MCF 10A (cell line): ENCODE results near the gene LRMDA. TPM values are rescaled to one million over a fixed set of nuclear protein-coding genes. Genes with fewer than 3 reads are reported as not detected.

ENCODE experiments used
- BruUV-seq: library from RNA; stranded (reverse); fragments of 400-500 nt; replicated peaks from 2 replicates; lab custom pipeline; 2021; lab: Mats Ljungman, UMichigan
- CTCF ChIA-PET: fragments of 300-600 bp; sonication (Branson Sonifier 250); formaldehyde crosslinking; extraction: SDS; loops from one replicate; lab custom pipeline; 2021; ENCODE audit warnings: antibody characterized with exemption, inconsistent platforms; lab: Yijun Ruan, JAX
- POLR2A ChIA-PET: fragments of 300-600, 350-650 bp; sonication (Branson Sonifier 250); formaldehyde crosslinking; extraction: SDS; loops from one replicate; lab custom pipeline; 2020; ENCODE audit warnings: antibody characterized with exemption, inconsistent platforms; lab: Yijun Ruan, JAX
- DNase-seq: peaks from one replicate; pipeline ENCODE4 v3.0.0-alpha.2; 2018; ENCODE audit not compliant: unreplicated experiment
- H3K27ac Mint-ChIP-seq: one replicate; pipeline ENCODE4 v1.8.0; 2022; ENCODE audit warnings: mild to moderate bottlenecking, low read depth, mixed read lengths; ENCODE audit not compliant: unreplicated experiment
- H3K27me3 Mint-ChIP-seq: one replicate; pipeline ENCODE4 v1.8.0; 2022; ENCODE audit warnings: mixed read lengths; ENCODE audit not compliant: insufficient read depth, unreplicated experiment
- H3K36me3 Mint-ChIP-seq: one replicate; pipeline ENCODE4 v1.8.0; 2022; ENCODE audit warnings: mild to moderate bottlenecking, moderate library complexity, mixed read lengths; ENCODE audit not compliant: insufficient read depth, unreplicated experiment
- H3K4me1 Mint-ChIP-seq: one replicate; pipeline ENCODE4 v1.8.0; 2022; ENCODE audit warnings: mixed read lengths; ENCODE audit not compliant: insufficient read depth, unreplicated experiment
- H3K4me3 Mint-ChIP-seq: one replicate; pipeline ENCODE4 v1.8.0; 2022; ENCODE audit warnings: mild to moderate bottlenecking, moderate library complexity, mixed read lengths; ENCODE audit not compliant: unreplicated experiment
- H3K9me3 Mint-ChIP-seq: one replicate; pipeline ENCODE4 v1.8.0; 2022; ENCODE audit warnings: mixed read lengths; ENCODE audit not compliant: unreplicated experiment
- CTCF ChIP-seq: fragments of 200-600 bp; IDR thresholded peaks from one replicate; pipeline ENCODE4 v1.8.0; 2022; ENCODE audit warnings: antibody characterized with exemption, mild to moderate bottlenecking; ENCODE audit not compliant: unreplicated experiment
- intact Hi-C: fragments of 100-400 bp; cut with micrococcal nuclease; formaldehyde crosslinking; loops from 2 replicates; pipeline ENCODE4 v1.14.1; 2022
- total RNA-seq: library from RNA; stranded (reverse); gene quantifications from 2 replicates; pipeline ENCODE4 v1.2.3, GENCODE V29; 2022

LRMDA gene
- total RNA-seq, 1 experiment from 2014 or later: not detected

GRCh38 chr10:76230921-76231285 is 799.5 kb downstream of the LRMDA start:
- ChIA-PET POLR2A (no interaction called here), CTCF (interaction anchor here (0.6 kb wide), 1 partner anchor 51 kb away, joined by 4 read pairs; no protein-coding TSS in a partner anchor)
- Mint-ChIP-seq H3K4me1 (no peaks in the 10 kb centered on the region), H3K27ac (no peak overlapping the region), H3K27me3 (no peaks in the 10 kb centered on the region), H3K36me3 (peaks cover 6% of the 10 kb centered on the region), H3K9me3 (no peaks in the 10 kb centered on the region), H3K4me3 (no peak overlapping the region)
- DNase-seq: no peak
- intact Hi-C loops: no loop called here
- no peak for TF ChIP-seq CTCF
- BruUV-seq: no TSS peak

GRCh38 chr10:76231286-76231934 is 800.0 kb downstream of the LRMDA start:
- BruUV-seq: no TSS peak
- Mint-ChIP-seq H3K27ac (no peak overlapping the region), H3K4me1 (no peaks in the 10 kb centered on the region), H3K27me3 (no peaks in the 10 kb centered on the region), H3K9me3 (no peaks in the 10 kb centered on the region), H3K36me3 (peaks cover 6% of the 10 kb centered on the region), H3K4me3 (no peak overlapping the region)
- no peak for DNase-seq
- POLR2A ChIA-PET: no interaction called here
- CTCF ChIA-PET: interaction anchor here (0.6 kb wide), 1 partner anchor 52 kb away, joined by 4 read pairs; no protein-coding TSS in a partner anchor
- intact Hi-C loops: no loop called here
- no peak for TF ChIP-seq CTCF

- Mint-ChIP-seq H3K9me3 (no peaks in the 10 kb centered on the region), H3K4me1 (no peaks in the 10 kb centered on the region), H3K4me3 (no peak overlapping the region), H3K27ac (no peak overlapping the region), H3K36me3 (no peaks in the 10 kb centered on the region), H3K27me3 (no peaks in the 10 kb centered on the region)
- BruUV-seq: no TSS peak
- DNase-seq: no peak
- POLR2A ChIA-PET: no interaction called here
- CTCF ChIA-PET: no interaction called here
- no peak for TF ChIP-seq CTCF
- intact Hi-C loops: no loop called here
Measured at GRCh38 chr10:76234499-76235226, 803.2 kb downstream of the LRMDA start.

- DNase-seq: no peak
- ChIA-PET POLR2A (no interaction called here), CTCF (no interaction called here)
- H3K4me3 Mint-ChIP-seq: no peak overlapping the region
- TF ChIP-seq CTCF: no peak
- no peaks in the 10 kb centered on the region for H3K4me1 Mint-ChIP-seq
- no TSS peak for BruUV-seq
- H3K27ac Mint-ChIP-seq: no peak overlapping the region
- intact Hi-C loops: no loop called here
- H3K9me3 Mint-ChIP-seq: no peaks in the 10 kb centered on the region
- no peaks in the 10 kb centered on the region for H3K27me3 Mint-ChIP-seq
- H3K36me3 Mint-ChIP-seq: no peaks in the 10 kb centered on the region
Measured at GRCh38 chr10:76236356-76236755, 804.9 kb downstream of the LRMDA start.
